Right lobe of liver (tissue), 6 donors: ENCODE data around the gene GPC6. TPM values are rescaled to one million over a fixed set of nuclear protein-coding genes. Genes with fewer than 3 reads are reported as not detected.

Experiments
- ATAC-seq, 4 donors: fragments of 200-7000 bp; cut with Tn5 transposase; one replicate each; pipeline ENCODE4 v1.9.1; 2020; ENCODE audit warnings: mild to moderate bottlenecking in 4 of 4, moderate library complexity in 4 of 4
- DNase-seq, 3 donors: peaks; one replicate each; pipeline ENCODE4 v3.0.0-alpha.2; 2020
- H3K27ac ChIP-seq, 3 donors: fragments of 200-600 bp; one replicate each; pipeline ENCODE4 v1.8.0; 2022
- H3K27me3 ChIP-seq, 2 donors: fragments of 200-600 bp; one replicate each; pipeline ENCODE4 v1.8.0; 2022
- H3K36me3 ChIP-seq, 4 donors: fragments of 200-600 bp; sonication (generic) in 1 of 4; one replicate each; pipeline versions ENCODE4 v1.5.1 to v1.8.0; 2017 to 2022; ENCODE audit warnings: control low read depth in 1 of 4
- H3K4me1 ChIP-seq, 4 donors: fragments of 200-600 bp; sonication (generic) in 1 of 4; one replicate each; pipeline versions ENCODE4 v1.5.1 to v1.8.0; 2017 to 2022; ENCODE audit warnings: control low read depth in 1 of 4
- H3K4me3 ChIP-seq, 3 donors: fragments of 200-600 bp; one replicate each; pipeline ENCODE4 v1.8.0; 2022
- H3K9me3 ChIP-seq, 4 donors: fragments of 200-600 bp; sonication (generic) in 1 of 4; one replicate each; pipeline versions ENCODE4 v1.5.1 to v1.8.0; 2017 to 2022; ENCODE audit warnings: control low read depth in 1 of 4
- POLR2A ChIP-seq: fragments of 450-650 bp; IDR thresholded peaks from one replicate; pipeline ENCODE4 v1.6.1; 2017; ENCODE audit warnings: antibody characterized with exemption, mild to moderate bottlenecking
- WGBS: methylation state at CpG from one replicate; pipeline ENCODE4 v1.1.6; 2018; ENCODE audit warnings: low coverage, low lambda C conversion rate; ENCODE audit not compliant: insufficient coverage; ENCODE audit errors: missing lambda C conversion rate; 5-methylcytosine and 5-hydroxymethylcytosine counted together
- intact Hi-C, 2 donors: fragments of 100-400 bp; cut with DNase I; formaldehyde crosslinking; loops; one replicate each; pipeline versions ENCODE4 v1.11.2 to v1.14.1; 2022
- total RNA-seq, 6 experiments: library from RNA; depleted of rRNA in 2 of 6; stranded (reverse); fragments of >200 nt in 2 of 6; fragmentation: NEBNext Ultra II Directional in 3 of 6; extraction: Animal tissue kit (Norgen Biotek cat#: 25700) in 3 of 6; gene quantifications; one replicate each; pipeline versions ENCODE4 v1.1.0 to v1.2.4, GENCODE V29; 2016 to 2023
- TF ChIP-seq, protein P1 (sequence below), 4 donors: fragments of 200-600 bp in 3 of 4; fragments of 450-650 bp in 1 of 4; IDR thresholded peaks; one replicate each; pipeline versions ENCODE4 v1.5.1 to v1.8.0; 2016 to 2022; ENCODE audit warnings: antibody characterized with exemption in 4 of 4, mild to moderate bottlenecking in 2 of 4
- donor health status: DM: no; HTN: yes; CAD: no.
- donor health status: DM: no; HTN: no; CAD: no.
- donor health status: DM: no; HTN: no; CAD: no.
- donor health status: DM: no; HTN: yes; CAD: no.
- donor health status: DM: no; HTN: yes; CAD: no.

GPC6 gene
- total RNA-seq, 6 experiments from 2014 or later: 18.6 to 30.1 (median 20.2) TPM

DNA sequence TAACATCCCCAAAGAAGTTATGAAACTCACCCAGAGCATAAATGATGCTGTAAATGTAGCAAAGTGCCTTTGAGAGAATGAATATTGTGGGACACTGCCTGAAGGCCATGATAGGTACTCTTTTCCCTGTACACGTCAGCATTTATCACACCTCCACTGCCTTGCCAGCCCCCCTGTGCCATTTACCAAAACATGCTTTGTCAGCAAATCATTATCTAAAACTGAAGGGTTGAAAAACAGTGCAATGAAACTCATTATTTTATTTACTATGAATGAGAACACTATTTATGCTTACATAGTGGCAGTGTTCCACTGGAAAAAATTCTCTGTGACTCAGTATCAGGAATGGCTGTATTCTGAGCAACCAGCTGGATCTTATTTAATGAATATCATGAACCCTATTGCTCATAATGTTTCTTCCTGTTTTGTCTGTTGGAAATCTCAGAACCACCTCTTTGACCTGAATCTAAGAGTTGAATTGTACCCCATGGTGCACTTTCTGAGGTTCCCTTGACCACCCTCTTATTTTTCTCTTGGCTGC is 688.7 kb downstream of the GPC6 start:
- no peak overlapping the region for H3K27ac ChIP-seq
- no peak for TF ChIP-seq POLR2A
- TF ChIP-seq, protein P1, sequence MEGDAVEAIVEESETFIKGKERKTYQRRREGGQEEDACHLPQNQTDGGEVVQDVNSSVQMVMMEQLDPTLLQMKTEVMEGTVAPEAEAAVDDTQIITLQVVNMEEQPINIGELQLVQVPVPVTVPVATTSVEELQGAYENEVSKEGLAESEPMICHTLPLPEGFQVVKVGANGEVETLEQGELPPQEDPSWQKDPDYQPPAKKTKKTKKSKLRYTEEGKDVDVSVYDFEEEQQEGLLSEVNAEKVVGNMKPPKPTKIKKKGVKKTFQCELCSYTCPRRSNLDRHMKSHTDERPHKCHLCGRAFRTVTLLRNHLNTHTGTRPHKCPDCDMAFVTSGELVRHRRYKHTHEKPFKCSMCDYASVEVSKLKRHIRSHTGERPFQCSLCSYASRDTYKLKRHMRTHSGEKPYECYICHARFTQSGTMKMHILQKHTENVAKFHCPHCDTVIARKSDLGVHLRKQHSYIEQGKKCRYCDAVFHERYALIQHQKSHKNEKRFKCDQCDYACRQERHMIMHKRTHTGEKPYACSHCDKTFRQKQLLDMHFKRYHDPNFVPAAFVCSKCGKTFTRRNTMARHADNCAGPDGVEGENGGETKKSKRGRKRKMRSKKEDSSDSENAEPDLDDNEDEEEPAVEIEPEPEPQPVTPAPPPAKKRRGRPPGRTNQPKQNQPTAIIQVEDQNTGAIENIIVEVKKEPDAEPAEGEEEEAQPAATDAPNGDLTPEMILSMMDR (IDR thresholded peaks at IDR 0.05): no peak
- H3K9me3 ChIP-seq: no peaks in the 10 kb centered on the region
- no peaks in the 10 kb centered on the region for H3K4me1 ChIP-seq
- ATAC-seq (no peak), DNase-seq (no peak)
- WGBS: 50% methylated on average over 1 of the region's 1 CpG
- no peaks in the 10 kb centered on the region for H3K27me3 ChIP-seq
- no peak overlapping the region for H3K4me3 ChIP-seq
- intact Hi-C loops: no loop called here
- H3K36me3 ChIP-seq: no peaks in the 10 kb centered on the region

DNA sequence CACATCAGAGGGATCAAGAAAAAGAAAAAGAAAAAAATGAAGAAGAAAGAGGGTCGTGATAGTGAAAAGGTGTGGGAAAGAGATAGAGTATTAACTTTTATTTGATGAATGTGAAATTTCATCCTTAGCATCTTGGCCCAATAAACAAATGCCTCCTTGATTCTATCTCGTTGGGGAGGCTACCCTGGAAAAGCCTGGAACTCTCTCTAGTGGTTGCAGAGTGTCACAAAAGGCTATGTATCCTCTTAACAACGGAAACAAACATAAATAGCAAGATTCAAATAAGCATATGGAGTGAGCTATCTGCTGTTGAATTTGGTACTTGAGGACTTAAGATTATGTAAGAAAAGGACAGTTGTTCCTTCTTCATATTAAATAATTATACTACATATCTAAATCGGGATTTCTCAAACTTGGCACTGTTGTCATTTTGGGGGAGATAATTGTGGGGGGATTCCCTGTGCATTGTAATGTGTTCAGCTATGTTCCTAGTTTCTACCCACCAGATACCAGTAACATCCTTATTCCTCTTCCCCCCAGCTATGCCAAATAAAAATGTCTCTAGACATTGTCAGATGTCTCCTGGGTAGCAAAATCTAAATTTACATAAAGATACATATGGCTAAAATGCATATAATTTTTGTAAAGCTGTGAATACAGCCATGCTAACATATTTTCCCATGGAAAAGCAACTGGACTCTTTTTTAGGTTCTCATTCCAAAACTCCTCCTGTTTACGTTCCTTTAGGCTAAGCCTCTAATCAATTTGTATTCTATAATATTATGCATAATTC is 695.7 kb downstream of the GPC6 start:
- no peaks in the 10 kb centered on the region for H3K9me3 ChIP-seq
- WGBS: 85% methylated on average over 5 of the region's 5 CpGs
- no peaks in the 10 kb centered on the region for H3K27me3 ChIP-seq
- intact Hi-C loops: no loop called here
- DNase-seq (no peak), ATAC-seq (no peak)
- H3K27ac ChIP-seq: no peak overlapping the region
- no peaks in the 10 kb centered on the region for H3K36me3 ChIP-seq
- no peaks in the 10 kb centered on the region for H3K4me1 ChIP-seq
- TF ChIP-seq, protein P1 (IDR thresholded peaks at IDR 0.05): no peak
- TF ChIP-seq POLR2A: no peak
- H3K4me3 ChIP-seq: no peak overlapping the region

DNA sequence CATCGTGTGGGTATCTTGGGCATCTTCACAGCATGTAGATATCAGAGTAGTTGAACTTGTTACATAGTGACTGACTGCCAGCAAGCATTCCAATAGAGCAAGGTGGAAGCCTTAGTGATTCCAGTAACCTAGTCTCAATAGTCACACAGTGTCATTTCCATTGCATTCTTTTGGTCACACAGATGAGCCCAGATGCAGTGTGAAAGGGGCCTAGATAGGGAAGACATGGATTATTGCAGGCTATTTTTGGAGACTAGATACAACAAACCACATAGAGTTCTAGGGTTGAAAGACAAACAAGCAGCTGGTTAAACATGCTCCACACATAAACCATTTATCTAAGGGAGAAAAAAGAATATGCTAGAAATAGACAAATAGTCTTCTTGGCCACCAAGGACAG is 699.4 kb downstream of the GPC6 start:
- H3K9me3 ChIP-seq: no peaks in the 10 kb centered on the region
- intact Hi-C loops: no loop called here
- no peaks in the 10 kb centered on the region for H3K36me3 ChIP-seq
- no peak for DNase-seq
- H3K4me3 ChIP-seq: no peak overlapping the region
- ATAC-seq: no peak
- no peaks in the 10 kb centered on the region for H3K27me3 ChIP-seq
- no peak for TF ChIP-seq POLR2A
- TF ChIP-seq, protein P1 (IDR thresholded peaks at IDR 0.05): no peak
- 50% methylated on average over 1 of the region's 1 CpG for WGBS
- H3K27ac ChIP-seq: no peak overlapping the region
- H3K4me1 ChIP-seq: no peaks in the 10 kb centered on the region

DNA sequence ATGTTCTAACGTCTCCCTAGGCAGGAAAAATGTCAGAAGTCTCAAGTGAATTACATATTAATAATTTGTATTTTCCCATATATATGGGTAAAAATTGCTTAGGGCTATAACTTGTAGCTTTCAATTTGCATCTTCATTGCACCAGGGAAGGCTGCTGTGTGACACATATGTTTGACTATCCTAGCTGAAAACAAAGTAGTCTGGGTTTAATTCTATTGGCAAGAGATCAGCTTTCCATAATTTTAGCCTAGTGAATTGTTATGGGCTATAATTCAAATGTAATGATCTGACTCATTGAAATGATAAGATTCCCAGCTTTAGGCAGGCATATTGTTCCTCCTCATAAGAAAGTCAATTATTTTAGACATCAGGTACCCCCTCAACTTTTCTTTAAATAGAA is 699.8 kb downstream of the GPC6 start:
- WGBS: 68% methylated on average over 1 of the region's 1 CpG
- Histone ChIP-seq H3K4me3 (no peak overlapping the region), H3K9me3 (no peaks in the 10 kb centered on the region), H3K4me1 (no peaks in the 10 kb centered on the region), H3K27ac (no peak overlapping the region), H3K36me3 (no peaks in the 10 kb centered on the region), H3K27me3 (no peaks in the 10 kb centered on the region)
- ATAC-seq: no peak
- no peak for TF ChIP-seq POLR2A
- TF ChIP-seq, protein P1 (IDR thresholded peaks at IDR 0.05): no peak
- DNase-seq: no peak
- intact Hi-C loops: no loop called here
